ENCODE measurements around the gene TSHZ1. TPM values are rescaled to one million over a fixed set of nuclear protein-coding genes. Genes with fewer than 3 reads are reported as not detected.
A peak's percentile ranks its signal among the peaks of the same experiment; 100 is the strongest.

Gene TSHZ1
- total RNA-seq, result 29.4 and 33.5 TPM in 2 replicates

DNA sequence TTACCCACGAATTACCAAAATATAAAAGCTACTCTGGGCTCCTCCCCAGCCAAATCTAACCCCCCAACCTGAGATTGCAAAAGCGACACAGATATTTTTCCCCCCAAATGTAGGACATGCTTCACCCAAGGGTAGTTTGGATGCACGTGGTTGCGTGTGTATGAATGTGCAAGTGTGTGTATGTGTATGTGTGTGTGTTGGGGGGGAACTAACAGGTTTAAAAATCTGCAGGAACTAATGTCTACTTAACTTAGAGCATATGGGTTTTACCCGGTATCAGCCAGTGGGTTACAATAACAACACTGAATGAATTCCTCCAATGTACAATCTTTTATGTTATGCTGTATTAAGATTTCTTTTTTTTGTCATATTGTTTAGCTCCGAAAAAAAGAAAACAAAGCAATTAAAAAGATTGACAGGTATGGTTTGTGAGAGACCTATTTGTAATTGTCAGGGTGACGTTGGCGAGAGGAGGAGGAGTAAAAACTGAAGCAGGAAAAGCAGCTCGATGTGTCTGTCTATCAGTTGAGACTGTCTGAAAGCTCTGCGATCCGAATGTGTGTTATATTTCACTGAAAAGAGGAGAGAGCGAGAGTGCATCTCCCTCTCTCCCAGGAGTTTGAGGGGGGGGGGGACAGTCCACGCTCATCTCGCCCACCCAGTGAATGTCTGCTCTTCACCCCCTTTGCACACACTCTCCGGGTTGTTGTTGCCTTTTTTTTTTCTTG is at the start of gene TSHZ1:
TSS of gene TSHZ1 (plus strand) at position 524 of the 728 bp plus-strand sequence. CDS start 1,080 bp downstream, outside the sequence.
- peak; percentile 58 for DNase-seq (ENCODE audit: extremely low read depth, low read depth, low spot score)

GRCh38 chr18:75161256-75162028 is 49.2 kb upstream of the TSHZ1 start:
- DNase-seq (ENCODE audit: extremely low read depth, low read depth, low spot score), result no peak

- DNase-seq (ENCODE audit: extremely low read depth, low read depth, low spot score), result no peak
Measured at GRCh38 chr18:75162467-75162866, 48.1 kb upstream of the TSHZ1 start.

DNA sequence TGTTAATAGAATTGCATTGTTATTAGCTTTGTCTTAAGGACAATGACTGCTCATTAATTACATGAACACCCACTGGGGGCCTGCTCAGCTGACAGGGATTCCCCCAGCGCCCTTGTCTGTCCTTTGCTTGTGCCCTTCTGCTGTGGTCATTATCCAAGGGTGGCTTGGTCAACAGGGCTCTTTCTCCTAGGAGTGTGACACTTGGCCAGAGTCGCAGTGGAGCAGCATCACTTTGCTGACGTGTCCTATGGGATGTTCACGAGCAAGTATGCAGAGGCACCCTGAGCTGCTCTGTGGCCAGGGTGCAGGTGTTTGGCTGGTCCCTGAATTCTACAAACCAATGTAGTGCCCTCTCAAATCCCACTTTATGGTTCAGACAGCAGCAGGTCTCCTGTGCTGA is 47.6 kb upstream of the TSHZ1 start:
- no peak for DNase-seq (ENCODE audit: extremely low read depth, low read depth, low spot score)

- no peak for DNase-seq (ENCODE audit: extremely low read depth, low read depth, low spot score)
Measured at GRCh38 chr18:75163736-75164135, 46.9 kb upstream of the TSHZ1 start.

GRCh38 chr18:75164479-75164878 is 46.1 kb upstream of the TSHZ1 start:
- DNase-seq (ENCODE audit: extremely low read depth, low read depth, low spot score), result no peak

- no peak for DNase-seq (ENCODE audit: extremely low read depth, low read depth, low spot score)
Measured at GRCh38 chr18:75165926-75166325, 44.7 kb upstream of the TSHZ1 start.

DNA sequence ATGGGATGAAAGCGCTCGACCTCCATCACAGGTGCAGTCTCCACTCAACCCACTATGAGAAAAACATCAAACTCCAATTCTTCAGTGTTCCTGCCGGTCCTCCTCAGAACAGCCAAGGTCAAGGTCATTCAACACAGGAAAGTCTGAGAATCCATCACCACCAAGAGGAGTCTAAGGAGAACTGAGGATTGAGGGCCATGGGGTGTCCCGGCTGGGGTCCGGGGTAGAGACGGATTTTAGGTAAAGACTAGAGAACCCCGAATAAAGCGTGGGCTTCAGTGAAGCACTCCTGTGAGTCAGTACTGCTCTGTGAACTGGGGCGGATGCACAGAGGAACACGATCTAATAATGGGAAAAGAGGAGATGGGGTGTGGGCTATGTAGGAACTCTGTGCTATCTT is 43.5 kb upstream of the TSHZ1 start:
- DNase-seq (ENCODE audit: extremely low read depth, low read depth, low spot score), result no peak

- DNase-seq (ENCODE audit: extremely low read depth, low read depth, low spot score), result no peak
Measured at GRCh38 chr18:75167759-75168618, 42.6 kb upstream of the TSHZ1 start.

DNA sequence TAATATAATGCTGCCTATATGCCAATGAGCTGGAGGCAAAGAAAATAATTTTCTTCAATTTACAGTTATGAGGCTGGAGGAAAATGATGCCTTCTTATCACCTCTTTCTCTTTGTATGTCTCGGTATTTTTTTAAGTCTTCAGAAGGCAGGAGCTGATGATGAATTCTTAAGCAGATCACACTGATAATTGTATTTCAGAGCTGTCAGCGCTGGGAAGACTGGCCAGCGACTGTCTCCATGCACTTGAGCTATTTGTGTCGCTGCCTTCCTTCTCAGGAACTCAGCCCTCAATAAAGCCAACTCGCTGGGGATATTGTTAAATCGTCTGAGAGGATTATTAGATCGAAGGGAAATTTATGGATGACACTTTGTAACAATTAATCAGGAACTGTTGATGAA is 42.0 kb upstream of the TSHZ1 start:
- DNase-seq (ENCODE audit: extremely low read depth, low read depth, low spot score), result no peak

- DNase-seq (ENCODE audit: extremely low read depth, low read depth, low spot score), result no peak
Measured at GRCh38 chr18:75169411-75169810, 41.2 kb upstream of the TSHZ1 start.

GRCh38 chr18:75170022-75170789 is 40.4 kb upstream of the TSHZ1 start:
- DNase-seq (ENCODE audit: extremely low read depth, low read depth, low spot score), result no peak

DNA sequence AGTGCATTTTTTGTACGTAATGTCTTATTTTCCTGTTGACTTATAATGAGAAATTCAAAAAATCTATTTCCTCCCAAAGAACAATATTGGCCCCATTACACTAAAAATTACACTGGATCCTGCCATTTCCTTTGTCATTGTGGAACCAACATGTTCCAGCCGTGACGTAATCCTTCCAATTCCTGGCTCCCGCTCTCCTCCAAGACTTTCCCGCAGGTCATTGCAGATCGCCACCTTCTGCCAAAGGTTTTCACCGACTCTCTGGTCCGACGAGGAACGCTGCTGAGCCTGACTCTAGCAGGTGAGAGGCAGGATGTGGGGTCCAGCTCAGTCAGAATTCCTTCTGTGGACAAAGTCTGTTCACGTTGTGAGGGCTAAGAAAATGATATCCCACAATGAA is 39.7 kb upstream of the TSHZ1 start:
- DNase-seq (ENCODE audit: extremely low read depth, low read depth, low spot score), result peak; percentile 37

- no peak for DNase-seq (ENCODE audit: extremely low read depth, low read depth, low spot score)
Measured at GRCh38 chr18:75172299-75173124, 38.1 kb upstream of the TSHZ1 start.

DNA sequence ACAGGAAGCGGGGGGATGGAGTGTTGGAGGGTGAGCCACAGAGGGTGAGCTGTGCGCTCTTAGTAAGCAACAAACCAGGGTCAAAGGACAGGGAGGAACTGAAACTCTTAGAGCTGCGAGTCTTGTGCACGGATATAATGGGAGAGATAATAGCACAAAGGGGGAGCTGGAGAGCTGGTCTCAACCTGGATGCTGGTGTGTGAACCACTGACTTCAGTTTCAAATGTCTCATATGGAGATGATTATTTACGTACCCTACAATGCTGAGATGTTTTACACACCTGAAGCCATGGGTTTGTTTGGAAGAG is 37.5 kb upstream of the TSHZ1 start:
- no peak for DNase-seq (ENCODE audit: extremely low read depth, low read depth, low spot score)

- no peak for DNase-seq (ENCODE audit: extremely low read depth, low read depth, low spot score)
Measured at GRCh38 chr18:75173738-75174137, 36.9 kb upstream of the TSHZ1 start.

GRCh38 chr18:75176849-75177248 is 33.7 kb upstream of the TSHZ1 start:
- no peak for DNase-seq (ENCODE audit: extremely low read depth, low read depth, low spot score)

DNA sequence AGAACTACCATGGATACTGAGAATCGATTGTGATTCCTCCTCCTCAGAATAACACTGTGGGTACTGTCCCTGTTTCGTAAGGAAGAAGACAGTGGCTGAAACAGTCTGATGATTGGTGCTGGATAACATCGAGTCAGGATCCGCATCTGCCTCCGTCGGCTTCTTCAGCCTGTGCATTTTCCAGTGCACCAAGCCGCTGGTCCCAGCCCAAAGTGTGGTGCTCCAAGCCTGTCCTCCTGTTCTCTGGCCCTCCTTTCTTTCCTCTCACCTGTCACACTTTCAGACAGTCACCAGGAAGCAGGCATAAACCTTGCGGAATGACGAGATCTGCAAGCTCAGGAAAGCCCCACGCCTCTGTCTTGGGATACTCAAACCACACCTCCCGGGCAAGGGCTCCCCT is 32.2 kb upstream of the TSHZ1 start:
- no peak for DNase-seq (ENCODE audit: extremely low read depth, low read depth, low spot score)

DNA sequence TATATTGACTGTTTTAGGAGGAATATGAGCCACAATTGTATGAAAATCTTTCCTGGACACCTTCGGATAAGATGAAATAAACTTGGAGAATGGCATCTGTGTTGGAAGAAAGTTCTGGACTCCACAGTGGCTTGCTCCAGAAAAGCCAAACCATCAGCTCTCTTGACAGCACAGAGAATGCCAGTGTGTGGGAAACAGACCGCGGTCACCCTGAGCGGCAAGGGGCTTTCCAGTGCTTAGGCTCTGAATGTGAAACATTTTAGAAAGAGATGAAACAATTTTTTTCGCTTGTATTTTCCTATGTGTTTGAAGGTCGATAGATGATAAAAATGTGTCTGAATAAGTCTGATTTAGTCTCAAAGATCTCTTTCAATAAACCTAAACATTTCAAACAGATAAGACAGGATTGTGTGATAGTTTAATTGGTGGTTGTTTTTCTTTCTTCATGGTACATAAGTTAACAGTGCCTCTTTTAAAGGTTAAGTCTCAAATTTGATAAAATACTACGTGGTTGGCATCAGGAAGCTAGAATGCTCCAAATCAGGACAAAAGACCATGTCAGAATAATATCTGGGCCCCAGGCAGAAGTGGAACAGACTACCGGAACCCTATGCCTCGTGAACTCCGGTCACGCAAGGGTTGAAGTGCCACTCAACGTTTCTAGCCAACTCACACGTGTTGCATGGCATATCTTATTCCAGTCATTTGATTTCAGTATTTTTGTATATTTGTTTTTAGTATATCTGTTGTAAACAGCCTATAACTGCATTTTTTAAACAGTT is 30.6 kb upstream of the TSHZ1 start:
- DNase-seq (ENCODE audit: extremely low read depth, low read depth, low spot score), result no peak

Data from glomerular endothelial cell (primary cell).